HG02642 (cell line): Measurements from ENCODE around the gene FXYD3.

ENCODE experiments used
- ATAC-seq: cut with Tn5 transposase; IDR thresholded peaks from one replicate; pipeline ENCODE4 v1.9.1; 2021; ENCODE audit warnings: mild to moderate bottlenecking; ENCODE audit not compliant: unreplicated experiment, poor library complexity

The FXYD3 gene

DNA sequence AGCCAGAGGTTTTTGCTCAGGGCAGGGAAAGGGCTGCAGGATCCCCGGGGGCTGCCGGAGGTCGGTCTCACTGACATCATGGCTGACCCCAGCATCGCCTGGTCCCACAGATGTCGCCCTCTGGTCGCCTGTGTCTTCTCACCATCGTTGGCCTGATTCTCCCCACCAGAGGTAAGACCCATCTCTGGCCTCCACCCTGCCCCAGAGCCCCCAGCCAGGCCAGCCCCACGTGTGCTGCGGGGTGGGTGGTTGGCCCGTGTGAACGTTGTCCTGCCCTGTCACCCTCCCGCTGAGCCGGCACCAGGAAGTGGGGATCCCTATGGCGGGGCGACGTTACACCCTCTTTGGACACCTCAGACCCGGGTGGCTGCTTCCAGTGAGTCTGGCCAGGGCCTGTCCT lies 39.8 kb downstream of the FXYD3 start:
- no peak for ATAC-seq

DNA sequence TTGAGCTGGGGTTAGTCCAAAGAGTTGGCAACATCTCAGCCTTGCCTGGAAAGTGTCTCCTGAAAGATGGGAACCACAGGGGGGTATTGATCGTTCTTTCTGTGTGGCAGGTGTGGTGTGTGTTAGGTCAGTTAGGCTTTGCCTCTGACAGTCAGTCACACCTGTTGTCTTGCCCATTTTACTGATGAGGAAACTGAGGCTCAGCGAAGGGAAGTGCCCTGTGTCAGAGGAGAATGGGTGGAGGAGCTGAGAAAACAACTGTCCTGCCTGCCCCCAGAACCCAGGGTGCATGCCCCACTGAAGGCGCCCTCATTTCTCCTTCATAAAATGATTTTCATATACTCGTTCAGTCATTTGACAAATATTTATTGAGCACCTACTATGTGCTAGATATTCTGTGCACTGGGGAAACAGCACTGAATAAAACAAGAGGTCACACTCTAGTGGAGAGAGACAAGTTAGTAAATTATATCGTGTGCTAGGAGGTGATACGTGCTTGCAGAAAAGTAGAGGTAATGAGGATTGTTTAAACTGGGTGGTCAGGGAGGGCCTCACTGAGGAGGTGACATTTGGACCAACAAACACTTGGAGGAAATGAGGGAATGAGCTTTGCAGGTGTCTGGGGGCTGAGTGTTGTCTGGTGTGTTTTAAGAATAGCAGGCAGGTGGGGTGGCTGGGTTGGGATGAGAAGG lies 40.5 kb downstream of the FXYD3 start:
- ATAC-seq, result no peak

DNA sequence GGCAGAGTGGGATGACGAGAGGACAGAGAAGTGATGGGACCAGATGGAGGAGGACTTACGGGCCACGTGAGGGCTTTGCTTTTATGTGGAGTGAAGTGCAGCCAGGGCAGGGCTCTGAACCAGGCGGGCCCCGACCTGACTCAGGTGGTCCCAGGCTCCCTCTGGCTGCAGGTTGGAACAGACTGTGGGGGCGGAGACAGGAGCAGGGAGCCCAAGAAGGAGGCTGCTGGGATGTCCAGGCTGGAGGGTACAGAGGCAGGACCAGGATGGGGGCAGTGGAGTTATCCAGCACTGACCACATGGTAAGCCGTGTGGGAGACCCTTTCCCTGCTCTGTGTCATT lies 41.0 kb downstream of the FXYD3 start:
- ATAC-seq, result no peak

DNA sequence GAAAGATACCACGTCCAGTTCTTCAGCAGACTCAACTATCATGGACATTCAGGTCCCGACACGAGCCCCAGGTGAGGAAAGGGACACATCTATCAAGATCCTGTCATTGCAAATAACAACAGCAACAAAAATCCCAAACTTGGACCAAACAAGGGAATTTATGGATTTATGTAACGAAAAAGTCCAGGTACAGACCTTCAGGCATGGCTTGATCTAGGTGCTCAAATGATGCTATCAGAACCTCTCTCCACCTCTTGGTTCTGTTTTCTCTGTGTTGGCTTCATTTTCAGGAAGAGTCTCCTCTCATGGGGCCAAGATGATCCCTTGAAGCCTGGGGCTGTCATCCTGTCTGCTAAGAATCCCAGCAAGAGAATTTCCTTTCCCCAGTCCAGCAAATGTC lies 41.8 kb downstream of the FXYD3 start:
- no peak for ATAC-seq

DNA sequence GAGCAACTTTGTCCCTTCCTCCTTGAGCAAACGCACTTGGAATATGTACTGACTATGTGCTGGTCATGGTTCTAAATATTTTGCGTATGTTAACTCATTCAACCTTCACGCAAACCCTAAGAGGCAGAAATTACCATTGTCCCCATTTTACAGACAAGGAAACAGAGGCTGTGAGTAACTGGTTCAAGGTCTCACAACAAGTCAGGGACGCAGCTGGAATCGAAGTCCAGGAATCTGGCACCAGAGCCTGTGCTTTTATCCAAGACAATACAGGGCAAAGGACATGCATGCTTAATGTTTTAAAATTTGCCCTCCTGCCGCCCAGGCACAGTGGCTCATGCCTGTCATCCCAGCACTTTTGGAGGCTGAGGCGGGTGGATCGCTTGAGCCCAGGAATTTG lies 44.0 kb downstream of the FXYD3 start:
- ATAC-seq, result no peak

DNA sequence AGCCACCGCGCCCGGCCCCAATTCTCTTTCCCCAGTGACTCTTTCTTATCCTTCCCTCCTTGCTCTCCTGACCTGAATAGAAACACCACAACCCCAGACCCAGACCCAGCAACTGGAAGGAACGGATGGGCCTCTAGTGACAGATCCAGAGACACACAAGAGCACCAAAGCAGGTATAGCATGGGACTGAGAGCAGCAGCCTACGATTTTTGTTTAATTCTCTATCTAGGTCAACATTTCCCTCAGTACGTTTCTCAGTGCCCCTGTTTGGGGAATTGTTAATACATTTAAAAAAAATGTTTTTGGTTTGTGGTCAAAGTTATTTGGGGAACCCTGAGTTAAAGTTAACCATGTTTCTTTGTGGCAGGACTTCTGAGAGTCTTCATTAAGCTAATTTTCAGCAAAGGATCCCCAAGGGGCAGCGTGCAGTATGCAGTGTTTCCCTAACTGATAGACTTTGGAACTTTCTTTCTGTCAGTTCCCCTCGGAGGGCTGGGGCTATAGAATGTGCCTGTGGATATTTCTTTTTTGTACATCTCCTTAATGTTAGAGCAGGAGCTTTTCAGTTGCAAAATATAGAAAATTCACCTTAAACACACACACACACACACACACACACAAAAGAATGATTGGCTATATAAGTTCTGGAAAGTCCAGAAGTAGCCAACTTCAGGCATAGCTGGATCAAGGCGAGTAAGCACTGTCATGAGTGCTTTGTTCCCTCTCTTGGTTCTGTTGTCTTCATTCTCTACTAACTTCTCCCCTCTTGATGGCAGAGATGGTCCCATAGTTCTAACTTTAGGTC lies 45.2 kb downstream of the FXYD3 start:
- no peak for ATAC-seq

DNA sequence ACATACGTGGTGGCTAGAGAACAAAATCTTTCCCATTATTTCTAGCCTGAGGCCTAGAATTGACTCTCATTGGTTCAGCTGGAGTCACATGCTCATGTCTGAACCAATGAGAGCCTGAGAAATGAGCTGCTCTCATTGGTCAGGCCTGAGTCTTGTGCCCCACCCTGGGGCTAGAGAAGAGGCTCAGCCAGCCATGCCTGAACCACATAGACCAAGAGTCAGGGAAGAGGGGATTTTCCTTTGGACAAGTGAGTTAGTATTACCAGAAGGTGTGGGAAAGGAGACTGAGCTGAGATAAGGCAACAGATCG lies 45.8 kb downstream of the FXYD3 start:
- no peak for ATAC-seq

DNA sequence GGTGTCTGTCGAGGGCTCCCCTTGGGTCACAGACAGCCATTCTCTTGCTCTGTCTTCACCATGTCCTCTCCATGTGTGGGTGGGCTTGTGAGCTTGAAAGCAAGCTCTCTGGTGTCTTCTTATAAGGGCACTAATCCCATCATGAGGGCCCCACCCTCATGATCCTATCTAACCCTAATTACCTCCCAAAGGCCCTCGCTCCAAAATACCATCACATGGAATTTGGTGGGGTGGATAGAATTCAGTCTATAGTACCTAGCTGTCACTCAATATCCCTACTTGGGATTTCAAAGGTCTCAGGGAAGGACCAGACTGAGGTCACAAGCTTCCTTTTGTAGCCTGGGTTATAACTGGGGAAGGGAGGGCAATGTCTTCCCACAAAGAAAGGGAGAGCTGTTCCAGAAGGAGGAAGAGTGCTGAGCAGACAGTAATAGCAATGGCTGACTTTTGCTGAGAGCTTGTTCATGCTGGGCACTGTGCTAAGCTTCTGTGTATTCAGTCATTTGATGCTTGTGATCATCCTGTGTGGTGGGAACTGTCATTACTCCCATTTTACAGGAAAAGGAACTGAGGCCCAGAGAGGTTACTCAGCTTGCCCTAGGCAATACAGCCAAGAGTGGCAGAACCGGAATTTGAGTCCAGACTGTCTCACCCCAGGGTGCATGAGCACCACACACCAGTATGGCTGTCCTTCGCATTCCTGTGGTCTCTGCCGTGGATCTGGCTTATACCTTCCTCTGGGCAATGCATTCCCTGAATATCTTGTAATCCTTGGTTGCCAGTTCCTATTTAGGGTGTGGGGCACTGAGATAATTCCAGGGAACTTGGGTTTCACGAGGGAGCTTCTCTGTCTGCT lies 47.1 kb downstream of the FXYD3 start:
- ATAC-seq, result no peak

DNA sequence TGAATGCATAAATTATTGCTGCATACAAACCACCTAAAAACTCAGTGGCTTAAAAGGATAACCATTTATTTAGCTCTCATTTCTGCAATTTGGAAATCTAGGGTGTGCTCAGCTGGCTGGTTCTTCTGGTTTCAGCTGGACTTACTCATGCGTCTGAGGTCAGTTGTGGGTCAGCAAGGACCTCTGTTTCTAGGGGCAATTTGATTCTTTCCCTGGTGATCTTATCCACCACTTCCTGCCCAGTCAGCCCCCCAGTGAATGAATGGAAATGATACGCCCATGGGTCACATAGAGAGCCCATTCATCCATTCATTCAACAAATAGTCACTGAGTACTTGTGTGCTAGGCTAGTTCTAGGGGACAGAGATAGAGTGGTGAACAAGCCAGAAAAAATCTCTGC lies 48.8 kb downstream of the FXYD3 start:
- ATAC-seq, result no peak

DNA sequence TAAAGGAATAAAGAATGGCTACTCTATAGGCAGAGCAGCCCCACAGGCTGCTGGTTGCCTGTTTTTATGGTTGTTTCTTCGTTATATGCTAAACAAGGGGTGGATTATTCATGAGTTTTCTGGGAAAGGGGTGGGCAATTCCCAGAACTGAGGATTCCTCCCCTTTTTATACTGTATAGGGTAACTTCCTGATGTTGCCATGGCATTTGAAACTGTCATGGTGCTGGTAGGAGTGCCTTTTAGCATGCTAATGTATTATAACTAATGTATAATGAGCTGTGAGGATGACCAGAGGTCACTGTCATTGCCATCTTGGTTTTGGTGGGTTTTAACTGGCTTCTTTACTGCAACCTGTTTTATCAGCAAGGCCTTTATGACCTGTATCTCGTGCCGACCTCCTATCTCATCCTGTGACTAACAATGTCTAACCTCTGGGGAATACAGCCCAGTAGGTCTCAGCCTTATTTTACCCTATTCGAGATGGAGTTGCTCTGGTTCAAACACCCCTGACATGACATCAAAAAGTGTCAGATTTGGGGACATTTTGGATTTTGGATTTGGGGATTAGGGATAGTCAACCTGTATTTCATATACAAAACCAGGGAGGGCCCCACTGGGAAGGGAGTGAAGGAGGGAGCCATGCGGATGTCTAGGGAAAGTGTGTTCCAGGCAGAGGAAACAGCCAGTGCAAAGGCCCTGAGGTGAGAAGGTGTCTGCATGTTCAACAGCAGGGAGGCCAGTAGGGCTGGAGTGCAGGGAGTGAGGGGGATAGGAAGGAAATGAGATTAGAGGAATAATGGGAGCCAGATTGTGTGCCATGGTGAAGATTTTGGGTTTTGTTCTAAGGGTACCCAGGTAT lies 49.8 kb downstream of the FXYD3 start:
- ATAC-seq, result no peak

DNA sequence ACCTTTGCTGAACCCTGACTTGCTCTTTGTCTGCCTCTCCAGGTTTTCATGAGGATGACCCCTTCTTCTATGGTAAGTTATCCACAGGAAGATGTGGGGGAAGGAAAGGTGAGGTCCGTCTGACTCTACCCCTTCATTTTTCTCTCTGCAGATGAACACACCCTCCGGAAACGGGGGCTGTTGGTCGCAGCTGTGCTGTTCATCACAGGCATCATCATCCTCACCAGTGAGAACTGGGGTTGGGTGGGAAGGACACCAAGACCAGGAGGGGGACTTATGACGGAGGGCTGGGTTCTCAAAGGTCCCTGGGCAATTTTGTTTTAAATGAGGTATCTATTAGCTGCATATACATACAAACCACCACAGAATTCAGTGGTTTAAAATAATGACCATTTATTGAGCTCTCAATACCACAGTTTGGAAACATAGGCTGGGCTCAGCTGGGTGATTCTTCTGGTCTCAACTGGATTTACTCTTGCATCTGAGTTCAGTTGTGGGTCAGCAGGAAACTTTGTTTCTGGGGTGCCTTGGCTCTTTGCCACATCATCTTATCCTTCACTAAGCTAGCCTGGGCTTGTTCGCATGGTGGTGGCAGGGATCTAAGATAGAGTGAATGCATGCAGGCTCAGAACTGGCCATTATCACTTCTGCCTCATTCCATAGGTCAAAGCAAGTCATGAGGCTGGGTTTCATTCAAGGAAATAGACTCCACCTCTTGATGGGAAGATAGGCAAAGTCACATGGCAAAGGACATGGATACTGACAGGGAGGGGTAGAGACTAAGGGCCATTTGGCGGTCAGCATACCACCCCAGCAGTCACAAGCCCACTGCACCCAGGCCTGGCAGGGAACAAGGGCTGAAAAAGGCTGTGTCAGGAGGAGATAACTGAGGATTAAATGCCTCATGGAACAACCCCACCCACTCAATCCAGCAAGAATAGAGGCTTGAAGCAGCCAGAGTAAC lies 50.8 kb downstream of the FXYD3 start:
- no peak for ATAC-seq

DNA sequence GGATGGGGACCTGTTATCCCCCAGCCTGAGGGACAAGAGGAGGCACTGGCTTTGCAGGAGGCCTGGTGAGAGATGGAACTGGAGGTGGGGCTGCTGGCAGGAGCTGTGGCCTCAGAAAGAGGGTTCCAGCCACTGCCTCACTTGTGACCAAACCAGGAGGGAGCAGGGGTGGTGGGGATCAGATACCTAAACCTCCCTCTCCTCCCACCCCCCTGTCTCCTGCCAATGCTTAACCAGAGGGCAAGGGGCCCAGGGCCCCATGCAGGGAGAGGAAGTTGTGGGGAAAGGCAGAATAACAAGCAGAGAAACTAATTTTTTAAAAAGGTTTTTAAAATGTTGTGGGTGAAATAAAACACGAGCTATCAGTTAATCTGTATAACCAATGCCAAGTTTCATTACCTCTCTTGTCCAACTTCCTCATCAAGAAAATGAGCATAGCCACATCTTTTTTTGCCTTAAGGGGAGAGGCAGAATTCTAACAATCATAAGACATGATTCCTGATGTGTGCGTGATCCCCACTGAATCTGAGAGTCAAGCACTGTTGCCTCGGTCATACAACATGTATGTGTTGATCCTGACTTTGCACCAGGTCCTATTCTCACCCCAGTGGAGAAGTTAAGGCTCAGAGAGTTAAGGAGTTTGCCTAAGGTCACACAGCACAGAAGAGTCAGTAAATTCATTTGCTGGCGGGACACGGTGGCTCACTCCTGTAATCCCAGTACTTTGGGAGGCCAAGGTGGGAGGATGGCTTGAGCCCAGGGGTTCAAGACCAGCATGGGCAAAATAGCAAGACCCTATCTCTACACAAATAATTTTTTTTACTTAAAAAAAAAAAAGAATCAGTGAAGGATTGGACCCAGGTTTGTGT lies 51.9 kb downstream of the FXYD3 start:
- ATAC-seq, result no peak

DNA sequence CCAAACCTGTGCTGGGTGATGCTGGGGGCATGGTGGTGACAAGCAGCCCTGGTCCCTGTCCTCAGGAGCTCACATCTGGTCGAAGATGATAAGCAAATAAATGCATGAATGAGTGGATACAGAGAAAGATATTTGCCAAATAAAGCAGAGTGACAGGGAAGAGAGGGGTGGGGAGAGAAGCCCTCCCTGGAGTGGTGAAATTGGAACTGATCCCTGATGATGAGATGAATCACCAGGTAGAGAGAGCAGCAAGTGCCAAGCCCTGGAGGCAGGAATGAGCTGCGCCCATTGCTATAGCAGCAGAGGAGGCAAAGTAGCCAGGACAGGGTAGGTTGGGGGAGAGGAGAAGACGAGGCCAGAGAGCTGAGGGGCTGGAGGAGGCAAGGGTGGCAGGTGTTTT lies 52.6 kb downstream of the FXYD3 start:
- ATAC-seq, result no peak

DNA sequence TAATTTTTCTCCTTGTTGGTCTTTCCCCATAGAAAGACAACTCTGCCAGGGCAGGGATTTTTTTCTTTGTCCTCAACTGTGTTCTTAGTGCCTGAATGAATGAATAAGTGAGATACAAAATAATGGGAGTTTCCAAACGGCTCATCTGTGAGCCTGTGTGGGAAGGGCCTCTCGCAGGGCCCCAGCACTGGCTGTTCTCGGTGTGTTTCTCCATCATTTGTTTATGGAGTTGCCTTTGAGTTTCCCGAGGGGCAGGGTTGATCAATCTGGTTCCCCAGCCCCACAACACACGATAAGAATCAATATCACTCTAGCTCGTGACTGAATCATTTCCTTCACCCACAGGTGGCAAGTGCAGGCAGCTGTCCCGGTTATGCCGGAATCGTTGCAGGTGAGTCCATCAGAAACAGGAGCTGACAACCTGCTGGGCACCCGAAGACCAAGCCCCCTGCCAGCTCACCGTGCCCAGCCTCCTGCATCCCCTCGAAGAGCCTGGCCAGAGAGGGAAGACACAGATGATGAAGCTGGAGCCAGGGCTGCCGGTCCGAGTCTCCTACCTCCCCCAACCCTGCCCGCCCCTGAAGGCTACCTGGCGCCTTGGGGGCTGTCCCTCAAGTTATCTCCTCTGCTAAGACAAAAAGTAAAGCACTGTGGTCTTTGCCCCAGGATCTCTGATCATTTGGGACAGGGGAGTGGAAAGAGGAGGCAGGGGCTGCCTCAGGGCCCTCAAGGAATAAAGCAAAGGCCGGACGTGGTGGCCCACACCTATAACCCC lies 53.8 kb downstream of the FXYD3 start:
- ATAC-seq, result no peak

DNA sequence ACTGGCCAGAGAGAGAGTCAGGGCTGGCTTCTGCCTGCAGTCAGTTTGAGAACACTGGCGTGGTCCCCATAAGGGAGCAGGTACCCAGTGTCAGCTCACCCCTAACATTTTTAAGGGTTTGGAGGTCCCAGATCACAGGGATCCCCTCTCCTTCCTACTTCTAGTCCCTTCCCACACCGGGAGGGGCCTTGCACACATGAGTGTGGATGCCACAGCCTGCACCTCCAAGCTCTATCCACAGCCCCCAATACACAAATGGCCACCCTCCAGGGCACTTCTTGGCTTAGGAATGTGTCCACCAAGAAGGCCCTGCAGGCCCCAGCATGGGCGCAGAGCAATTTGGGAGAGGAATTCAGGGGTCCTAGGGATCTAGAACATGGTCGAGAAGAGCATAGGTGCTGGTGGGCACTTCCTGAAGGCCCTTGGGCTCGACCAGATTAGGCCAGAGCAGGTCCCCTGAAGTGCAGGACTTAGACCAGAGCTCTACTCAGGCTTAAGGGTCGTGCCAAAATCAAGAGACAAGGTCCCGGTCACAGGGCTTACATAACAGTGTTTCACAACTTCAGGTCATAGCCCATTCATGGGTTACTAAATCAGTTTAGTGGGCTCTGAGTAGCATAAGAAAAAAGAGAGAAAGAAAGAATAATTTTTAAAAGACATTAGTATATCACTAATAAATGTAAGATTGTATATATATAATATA lies 54.9 kb downstream of the FXYD3 start:
- ATAC-seq, result no peak

DNA sequence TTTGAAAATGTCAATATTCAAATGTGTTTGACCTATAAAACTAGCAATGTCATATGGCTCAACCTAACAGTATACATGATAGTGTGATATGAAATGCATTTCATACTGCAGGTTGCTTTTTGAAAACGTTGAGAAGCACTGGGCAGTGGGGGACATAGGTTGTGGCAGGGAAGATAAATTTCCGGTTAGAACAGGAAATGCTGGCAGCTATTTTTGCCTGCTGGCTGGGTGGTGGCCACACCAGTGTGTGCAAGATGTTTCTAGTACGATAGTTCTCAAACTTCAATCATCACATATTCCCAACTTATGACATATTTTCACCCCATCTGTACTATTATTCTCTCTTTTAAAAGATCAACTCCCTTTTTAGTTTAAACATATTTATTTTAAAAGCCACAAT lies 56.1 kb downstream of the FXYD3 start:
- ATAC-seq, result no peak
